Activated naive CD8-positive, alpha-beta T cell treated with anti-CD3 and anti-CD28 coated beads, Interleukin-2, amount 50 U/mL, for 24 hours (primary cell): ENCODE measurements around the gene RAPGEF2.
"Not testable (repeated sequence)": the region's sequence is repeated elsewhere in the genome, so short reads cannot be mapped to it uniquely, and the experiment has no call there.

Experiments used
- ATAC-seq: fragments of 150-1000 bp; cut with Tn5 transposase; one replicate; pipeline ENCODE4 v1.10.0; 2021
- DNase-seq: peaks from one replicate; pipeline ENCODE4 v3.0.0; 2021
- H3K27ac Mint-ChIP-seq: one replicate; pipeline ENCODE4 v1.8.0; 2021; ENCODE audit warnings: mild to moderate bottlenecking, mixed read lengths
- H3K27me3 Mint-ChIP-seq: one replicate; pipeline ENCODE4 v1.8.0; 2021; ENCODE audit warnings: mixed read lengths
- H3K36me3 Mint-ChIP-seq: one replicate; pipeline ENCODE4 v1.8.0; 2021; ENCODE audit warnings: low read depth, mixed read lengths
- H3K4me1 Mint-ChIP-seq: one replicate; pipeline ENCODE4 v1.8.0; 2021; ENCODE audit warnings: mixed read lengths
- H3K4me3 Mint-ChIP-seq: one replicate; pipeline ENCODE4 v1.8.0; 2021; ENCODE audit warnings: mild to moderate bottlenecking, moderate library complexity, mixed read lengths
- H3K9me3 Mint-ChIP-seq: one replicate; pipeline ENCODE4 v1.8.0; 2021; ENCODE audit warnings: mixed read lengths

The RAPGEF2 gene

GRCh38 chr4:159079074-159079473 is 23.8 kb upstream of the RAPGEF2 start:
- H3K27me3 Mint-ChIP-seq: no peaks in the 10 kb centered on the region

DNA sequence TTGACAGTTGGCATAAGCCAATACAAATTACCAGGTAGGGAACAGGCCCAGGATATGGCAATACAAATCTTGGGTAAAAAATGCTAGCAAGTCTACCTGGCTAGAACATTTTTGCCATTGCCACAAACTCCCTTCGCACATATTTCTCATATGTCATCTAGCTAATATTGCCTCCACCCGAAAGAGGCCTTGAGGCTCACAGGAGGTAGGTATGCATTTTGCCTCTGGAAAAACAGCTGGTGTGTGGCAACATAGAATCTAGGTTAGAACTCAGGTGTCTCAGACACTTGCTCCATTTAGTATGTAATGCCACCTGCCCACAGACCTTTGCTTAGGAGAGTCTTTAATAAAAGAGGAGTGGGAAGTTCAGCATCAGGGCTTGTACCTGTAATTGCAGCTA is 16.3 kb upstream of the RAPGEF2 start:
- Mint-ChIP-seq H3K27me3 (peaks cover 7% of the 10 kb centered on the region), H3K4me3 (no peak overlapping the region), H3K27ac (no peak overlapping the region), H3K36me3 (no peaks in the 10 kb centered on the region), H3K9me3 (no peaks in the 10 kb centered on the region), H3K4me1 (no peaks in the 10 kb centered on the region)
- ATAC-seq: no peak
- no peak for DNase-seq

More at GRCh38 chr4:159079074-159079473, 23.8 kb upstream of the RAPGEF2 start:
- DNase-seq (no peak), ATAC-seq (no peak)
- Mint-ChIP-seq H3K36me3 (no peaks in the 10 kb centered on the region), H3K4me1 (peaks cover 39% of the 10 kb centered on the region), H3K4me3 (no peak overlapping the region), H3K27ac (no peak overlapping the region), H3K9me3 (no peaks in the 10 kb centered on the region)

DNA sequence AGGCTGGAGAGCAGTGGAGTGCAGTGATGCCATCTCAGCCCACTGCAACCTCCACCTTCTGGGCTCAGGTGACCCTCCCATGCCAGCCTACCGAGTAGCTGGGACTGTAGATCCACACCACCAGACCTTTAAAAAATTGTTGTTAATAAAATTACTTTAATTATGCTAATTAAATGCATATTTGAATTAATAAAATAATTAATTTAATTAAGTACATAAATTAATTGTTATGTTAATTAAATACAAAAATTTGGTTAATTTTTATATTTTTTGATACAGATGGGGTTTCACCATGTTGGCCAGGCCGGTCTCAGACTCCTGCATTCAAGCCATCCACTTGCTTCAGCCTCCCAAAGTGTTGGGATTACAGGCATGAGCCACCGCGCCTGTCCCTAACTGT is 12.6 kb upstream of the RAPGEF2 start:
- ATAC-seq: no peak
- H3K27ac Mint-ChIP-seq: no peak overlapping the region
- peaks cover 7% of the 10 kb centered on the region for H3K27me3 Mint-ChIP-seq
- H3K4me3 Mint-ChIP-seq: no peak overlapping the region
- H3K9me3 Mint-ChIP-seq: no peaks in the 10 kb centered on the region
- DNase-seq: no peak
- H3K4me1 Mint-ChIP-seq: peaks cover 4% of the 10 kb centered on the region
- H3K36me3 Mint-ChIP-seq: no peaks in the 10 kb centered on the region

DNA sequence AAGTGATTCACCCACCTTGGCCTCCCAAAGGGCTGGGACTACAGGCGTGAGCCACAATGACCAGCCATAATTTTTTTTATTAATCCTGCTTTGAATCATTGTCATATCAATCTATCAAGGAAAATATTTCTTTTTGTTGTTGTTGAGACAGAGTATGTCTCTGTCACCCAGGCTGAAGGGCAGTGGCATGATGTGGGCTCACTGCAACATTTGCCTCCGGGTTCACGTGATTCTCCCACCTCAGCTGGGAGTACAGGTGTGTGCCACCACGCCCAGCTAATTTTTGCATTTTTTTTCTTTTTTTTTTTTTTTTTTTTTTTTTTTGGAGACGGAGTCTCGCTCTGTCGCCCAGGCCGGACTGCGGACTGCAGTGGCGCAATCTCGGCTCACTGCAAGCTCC is 8.7 kb upstream of the RAPGEF2 start:
- not testable (repeated sequence) for H3K27ac Mint-ChIP-seq, DNase-seq, H3K4me1 Mint-ChIP-seq, H3K9me3 Mint-ChIP-seq, H3K4me3 Mint-ChIP-seq, H3K27me3 Mint-ChIP-seq, H3K36me3 Mint-ChIP-seq, ATAC-seq

DNA sequence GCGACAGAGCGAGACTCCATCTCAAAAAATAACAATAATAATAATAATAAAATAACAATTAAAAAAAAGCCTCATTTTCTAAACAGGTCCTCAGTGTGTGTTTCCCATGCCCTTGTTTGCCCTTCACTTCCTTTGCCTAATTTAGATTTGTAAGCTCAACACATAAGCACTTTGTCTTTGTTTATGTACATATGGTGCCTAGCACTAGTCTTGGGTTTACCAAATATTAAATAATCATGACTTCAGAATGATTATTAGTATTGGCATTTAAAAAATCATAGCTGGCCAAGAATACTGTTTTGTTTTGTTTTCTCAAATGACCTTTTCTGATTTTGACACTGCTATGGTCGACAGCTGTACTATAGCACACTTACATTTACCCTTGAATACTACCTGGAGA is 6.4 kb upstream of the RAPGEF2 start:
- Mint-ChIP-seq H3K4me3 (no peak overlapping the region), H3K27ac (no peak overlapping the region), H3K4me1 (peaks cover 12% of the 10 kb centered on the region), H3K9me3 (no peaks in the 10 kb centered on the region), H3K27me3 (peaks cover 8% of the 10 kb centered on the region), H3K36me3 (no peaks in the 10 kb centered on the region)
- DNase-seq (no peak), ATAC-seq (no peak)

DNA sequence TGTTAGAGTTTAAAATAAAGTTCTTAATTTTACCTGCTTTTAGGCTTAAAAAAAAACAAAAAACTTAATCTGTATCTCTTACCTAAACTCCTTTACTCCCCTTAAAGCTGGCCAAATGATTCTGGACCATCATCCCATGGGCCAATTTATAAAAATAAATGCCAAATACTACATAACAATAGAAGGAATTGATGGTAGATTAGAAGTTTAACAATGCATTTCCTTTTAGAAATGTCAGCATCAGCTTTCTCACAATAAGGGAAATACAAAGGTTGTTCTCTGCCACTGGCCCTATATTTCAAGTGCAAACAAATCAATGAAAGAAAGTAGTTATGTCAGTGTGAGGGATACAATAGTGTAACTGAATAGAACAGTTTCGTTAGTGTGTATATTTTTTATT is 5.7 kb upstream of the RAPGEF2 start:
- H3K9me3 Mint-ChIP-seq: no peaks in the 10 kb centered on the region
- H3K27me3 Mint-ChIP-seq: peaks cover 12% of the 10 kb centered on the region
- ATAC-seq (no peak), DNase-seq (no peak)
- H3K4me3 Mint-ChIP-seq: no peak overlapping the region
- no peaks in the 10 kb centered on the region for H3K36me3 Mint-ChIP-seq
- H3K4me1 Mint-ChIP-seq: peaks cover 19% of the 10 kb centered on the region
- H3K27ac Mint-ChIP-seq: no peak overlapping the region

GRCh38 chr4:159097785-159098184 is 5.1 kb upstream of the RAPGEF2 start:
- Mint-ChIP-seq H3K27ac (no peak overlapping the region), H3K36me3 (no peaks in the 10 kb centered on the region), H3K27me3 (peaks cover 14% of the 10 kb centered on the region), H3K4me3 (no peak overlapping the region), H3K4me1 (peaks cover 22% of the 10 kb centered on the region), H3K9me3 (no peaks in the 10 kb centered on the region)
- ATAC-seq (no peak), DNase-seq (no peak)

DNA sequence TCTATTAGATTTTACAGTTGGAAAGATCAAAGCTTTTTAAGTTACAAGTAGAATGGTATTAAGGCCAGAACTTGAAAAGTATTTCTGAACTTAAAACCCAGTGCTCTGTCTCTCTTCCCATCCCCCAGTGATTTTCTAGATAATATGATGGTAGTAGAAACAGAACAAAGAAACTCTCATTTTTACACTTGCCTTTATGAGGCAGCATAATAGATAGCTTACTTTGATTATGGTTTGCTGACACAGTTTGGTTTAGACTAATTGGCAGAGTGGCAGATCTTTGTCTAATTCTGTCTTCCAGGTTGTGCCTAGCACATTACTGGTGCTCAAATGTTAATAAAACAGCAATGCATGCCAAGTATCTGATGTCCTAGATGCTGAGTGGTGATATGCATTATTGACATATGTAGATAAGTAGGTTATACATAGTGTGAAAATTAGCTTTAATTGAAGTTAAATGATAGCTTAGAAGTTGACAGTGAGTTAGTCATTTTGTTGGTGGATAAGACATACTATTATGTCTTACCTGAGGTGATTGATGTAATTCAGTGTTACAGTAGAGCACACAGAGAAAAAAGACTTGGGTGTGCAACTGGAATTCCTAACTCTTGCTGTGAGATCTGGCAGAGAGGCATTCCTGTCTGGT is 4.3 kb upstream of the RAPGEF2 start:
- no peak overlapping the region for H3K4me3 Mint-ChIP-seq
- H3K36me3 Mint-ChIP-seq: no peaks in the 10 kb centered on the region
- H3K27me3 Mint-ChIP-seq: peaks cover 14% of the 10 kb centered on the region
- DNase-seq (no peak), ATAC-seq (no peak)
- no peak overlapping the region for H3K27ac Mint-ChIP-seq
- peaks cover 18% of the 10 kb centered on the region for H3K4me1 Mint-ChIP-seq
- H3K9me3 Mint-ChIP-seq: no peaks in the 10 kb centered on the region

DNA sequence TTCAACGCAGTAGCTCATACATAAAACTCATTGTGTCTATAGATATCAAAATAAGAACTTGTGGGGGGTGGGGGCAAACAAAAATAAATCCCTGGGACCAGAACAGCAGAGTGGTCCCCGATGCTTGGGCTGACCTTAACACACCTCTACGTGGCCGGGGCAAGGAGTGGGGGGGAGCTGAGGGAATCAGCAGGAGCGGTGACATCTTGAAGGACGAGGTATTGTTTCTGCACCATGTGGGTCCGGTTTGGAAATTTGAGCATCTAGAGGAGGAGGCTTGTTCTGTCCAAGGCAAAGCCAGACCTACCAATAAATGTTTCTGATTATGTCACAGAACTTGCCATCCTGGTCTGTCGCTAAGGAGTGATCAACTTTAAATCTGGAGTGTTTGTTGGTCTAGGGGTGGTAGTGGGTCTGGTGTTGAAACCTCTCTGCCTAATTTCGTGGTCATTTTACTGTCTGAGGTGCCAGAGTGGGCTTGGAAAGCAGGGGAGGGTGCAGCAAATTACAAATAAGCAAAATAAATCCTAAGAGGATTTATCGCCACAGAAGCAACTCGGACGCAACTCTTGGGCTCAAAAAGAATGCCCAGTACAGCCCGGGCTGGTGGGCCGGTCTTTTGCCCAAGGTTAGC is 774 bp upstream of the RAPGEF2 start:
- peak overlapping the region; percentile 4 for H3K27ac Mint-ChIP-seq
- peaks cover 14% of the 10 kb centered on the region for H3K27me3 Mint-ChIP-seq
- ATAC-seq (no peak), DNase-seq (no peak)
- H3K9me3 Mint-ChIP-seq: no peaks in the 10 kb centered on the region
- peak overlapping the region; percentile 73 for H3K4me3 Mint-ChIP-seq
- peaks cover 45% of the 10 kb centered on the region for H3K4me1 Mint-ChIP-seq
- no peaks in the 10 kb centered on the region for H3K36me3 Mint-ChIP-seq

- ATAC-seq: peak; percentile 10
- peaks cover 10% of the 10 kb centered on the region for H3K27me3 Mint-ChIP-seq
- peaks cover 57% of the 10 kb centered on the region for H3K4me1 Mint-ChIP-seq
- no peaks in the 10 kb centered on the region for H3K9me3 Mint-ChIP-seq
- H3K27ac Mint-ChIP-seq: no peak overlapping the region
- peak; percentile 52 for DNase-seq
- H3K4me3 Mint-ChIP-seq: peak overlapping the region; percentile 57
- H3K36me3 Mint-ChIP-seq: no peaks in the 10 kb centered on the region
These were observed 608 bp downstream of the RAPGEF2 start for GRCh38 chr4:159103384-159103990.

DNA sequence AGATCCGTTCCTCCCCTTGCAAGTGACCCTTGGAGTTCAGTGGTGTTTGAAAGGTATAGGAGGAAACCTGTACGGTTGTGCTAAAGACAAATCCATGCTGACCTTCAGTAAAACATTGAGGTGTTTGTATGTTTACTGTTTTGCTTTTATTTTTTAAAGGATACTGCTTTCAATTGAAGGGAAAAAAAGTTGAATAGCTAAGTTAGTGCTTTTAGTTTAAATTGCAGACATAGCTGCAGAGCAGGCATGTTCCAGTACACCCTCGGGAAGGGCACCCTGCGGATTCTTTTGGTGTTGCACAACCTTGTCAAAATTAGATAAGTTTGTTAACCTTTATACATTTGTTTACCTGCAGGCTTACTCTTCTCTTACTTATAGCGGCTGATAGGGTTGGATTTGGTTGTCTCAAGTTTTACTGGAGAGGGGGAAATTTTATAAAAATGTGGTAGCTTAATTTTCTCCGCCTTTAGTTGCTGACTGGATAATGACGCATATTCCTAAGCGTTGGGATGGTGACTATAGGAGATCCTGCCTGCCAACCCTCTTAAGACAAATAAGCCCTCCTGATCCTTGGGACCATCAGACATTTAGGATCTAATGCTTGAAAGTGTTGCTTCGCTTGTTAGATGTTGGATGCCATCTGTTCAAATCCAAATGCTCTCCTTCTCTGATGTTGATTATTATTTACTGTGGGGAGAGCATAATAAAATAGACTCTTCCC is 2.0 kb downstream of the RAPGEF2 start:
- DNase-seq (no peak), ATAC-seq (no peak)
- no peaks in the 10 kb centered on the region for H3K36me3 Mint-ChIP-seq
- H3K9me3 Mint-ChIP-seq: no peaks in the 10 kb centered on the region
- H3K27ac Mint-ChIP-seq: peak overlapping the region; percentile 82
- H3K4me1 Mint-ChIP-seq: peaks cover 70% of the 10 kb centered on the region
- H3K27me3 Mint-ChIP-seq: peaks cover 7% of the 10 kb centered on the region
- H3K4me3 Mint-ChIP-seq: peak overlapping the region; percentile 89

GRCh38 chr4:159105761-159106243 is 2.9 kb downstream of the RAPGEF2 start:
- ATAC-seq: no peak
- H3K27ac Mint-ChIP-seq: peak overlapping the region; percentile 62
- peaks cover 70% of the 10 kb centered on the region for H3K4me1 Mint-ChIP-seq
- peak; percentile 22 for DNase-seq
- H3K36me3 Mint-ChIP-seq: no peaks in the 10 kb centered on the region
- H3K27me3 Mint-ChIP-seq: peaks cover 6% of the 10 kb centered on the region
- no peaks in the 10 kb centered on the region for H3K9me3 Mint-ChIP-seq
- peak overlapping the region; percentile 89 for H3K4me3 Mint-ChIP-seq

GRCh38 chr4:159106636-159107035 is 3.8 kb downstream of the RAPGEF2 start:
- Mint-ChIP-seq H3K27ac (peak overlapping the region; percentile 50), H3K4me3 (peak overlapping the region; percentile 47), H3K9me3 (no peaks in the 10 kb centered on the region), H3K36me3 (no peaks in the 10 kb centered on the region), H3K4me1 (peaks cover 66% of the 10 kb centered on the region), H3K27me3 (peaks cover 6% of the 10 kb centered on the region)
- no peak for DNase-seq
- ATAC-seq: no peak

DNA sequence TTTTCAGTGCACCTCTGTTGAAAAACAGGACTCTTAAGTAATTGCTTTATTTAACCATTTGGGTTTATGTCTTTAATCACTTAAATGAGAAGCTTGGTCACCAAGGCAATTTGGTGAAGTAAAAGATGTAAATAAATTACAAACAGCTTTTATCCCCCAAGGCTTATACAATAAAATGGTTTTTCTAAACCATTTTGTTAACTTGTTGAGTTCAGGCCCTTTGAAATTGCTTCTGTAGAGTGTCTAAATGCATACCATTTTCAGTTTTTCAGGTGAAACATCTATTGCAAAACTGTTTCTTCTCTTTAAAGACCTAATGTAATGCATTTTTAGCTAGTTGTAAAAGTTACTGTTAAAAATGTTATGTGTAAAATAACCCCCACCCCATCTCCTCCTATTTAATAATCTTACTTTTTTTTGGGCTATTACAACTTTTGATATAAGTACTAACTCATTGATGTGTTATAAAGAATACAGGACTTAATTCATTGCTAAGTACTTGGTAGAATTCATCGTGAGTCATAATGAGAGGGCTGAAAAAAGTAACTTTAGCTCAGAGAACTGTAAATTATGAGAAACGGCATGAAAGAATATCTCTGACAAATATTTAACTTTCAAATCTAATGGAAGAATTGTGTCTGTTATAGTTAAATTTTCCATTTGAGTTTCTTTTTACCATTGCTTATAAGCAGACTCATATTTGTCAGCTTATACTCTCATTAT is 4.5 kb downstream of the RAPGEF2 start:
- no peaks in the 10 kb centered on the region for H3K9me3 Mint-ChIP-seq
- H3K27me3 Mint-ChIP-seq: no peaks in the 10 kb centered on the region
- H3K27ac Mint-ChIP-seq: peak overlapping the region; percentile 50
- H3K36me3 Mint-ChIP-seq: no peaks in the 10 kb centered on the region
- H3K4me1 Mint-ChIP-seq: peaks cover 62% of the 10 kb centered on the region
- H3K4me3 Mint-ChIP-seq: peak overlapping the region; percentile 47
- DNase-seq (no peak), ATAC-seq (no peak)
